SK-N-SH (cell line): ENCODE data around the gene PCDHA11. TPM values are rescaled to one million over a fixed set of nuclear protein-coding genes. Genes with fewer than 3 reads are reported as not detected.

Experiments
- CTCF ChIA-PET: fragments of 300-600, 350-600 bp; formaldehyde crosslinking; extraction: SDS; loops from one replicate; lab custom pipeline; 2021; lab: Yijun Ruan, JAX
- POLR2A ChIA-PET: fragments of 350-600 bp; sonication (Branson Sonifier 250); formaldehyde crosslinking; extraction: SDS; loops from one replicate; lab custom pipeline; 2020; ENCODE audit warnings: antibody characterized with exemption, inconsistent platforms; lab: Yijun Ruan, JAX
- DNase-seq: peaks from one replicate; pipeline ENCODE4 v3.0.0; 2012
- H2AFZ ChIP-seq: fragments of 200-600 bp; sonication (generic); 2 replicates; pipeline ENCODE4 v1.8.1; 2016; ENCODE audit warnings: antibody characterized with exemption, mild to moderate bottlenecking, low read depth
- H3F3A ChIP-seq: fragments of 200-600 bp; sonication (generic); replicated peaks from 2 replicates; pipeline ENCODE3; 2016; ENCODE audit warnings: antibody characterized with exemption, mild to moderate bottlenecking; ENCODE audit not compliant: insufficient read depth
- H3K27ac ChIP-seq, 2 experiments: fragments of 200-500 bp in 1 of 2; fragments of 200-600 bp in 1 of 2; sonication (Bioruptor generic) in 1 of 2; sonication (generic), shearing (Covaris generic) in 1 of 2; 2 replicates each; pipeline versions ENCODE4 v1.5.1 to v1.6.1; 2014 to 2016; ENCODE audit warnings: low read depth in 2 of 2, inconsistent platforms in 1 of 2, low read length in 1 of 2, mild to moderate bottlenecking in 1 of 2, mixed read lengths in 1 of 2
- H3K27me3 ChIP-seq: fragments of 200-600 bp; sonication (generic), shearing (Covaris generic); 2 replicates; pipeline ENCODE4 v1.6.1; 2016; ENCODE audit warnings: mixed run types; ENCODE audit not compliant: insufficient read depth
- H3K36me3 ChIP-seq, 2 experiments: fragments of 200-500 bp in 1 of 2; fragments of 200-600 bp in 1 of 2; sonication (Bioruptor generic) in 1 of 2; sonication (generic) in 1 of 2; replicated peaks in 1 of 2; 2 replicates each; pipeline versions ENCODE3 to v1.5.1; 2014 to 2016; ENCODE audit warnings: low read length in 1 of 2, mild to moderate bottlenecking in 1 of 2; ENCODE audit not compliant: insufficient read depth in 2 of 2, control insufficient read depth in 1 of 2
- H3K4me1 ChIP-seq, 2 experiments: fragments of 200-500 bp in 1 of 2; fragments of 200-600 bp in 1 of 2; sonication (Bioruptor generic) in 1 of 2; sonication (generic), shearing (Covaris generic) in 1 of 2; 2 replicates each; pipeline versions ENCODE4 v1.5.1 to v1.6.1; 2014 to 2016; ENCODE audit warnings: low read depth in 1 of 2, low read length in 1 of 2, mixed run types in 1 of 2; ENCODE audit not compliant: insufficient read depth in 2 of 2, control insufficient read depth in 1 of 2
- H3K4me2 ChIP-seq: fragments of 200-600 bp; sonication (generic), shearing (Covaris generic); 2 replicates; pipeline ENCODE4 v1.6.1; 2017; ENCODE audit warnings: mixed run types
- H3K4me3 ChIP-seq, 2 experiments: fragments of 200-500 bp in 1 of 2; fragments of 200-600 bp in 1 of 2; sonication (Bioruptor generic) in 1 of 2; sonication (generic), shearing (Covaris generic) in 1 of 2; 2 replicates each; pipeline versions ENCODE4 v1.5.1 to v1.8.1; 2014 to 2016; ENCODE audit warnings: low read depth in 2 of 2, inconsistent platforms in 1 of 2, low read length in 1 of 2, mild to moderate bottlenecking in 1 of 2, mixed read lengths in 1 of 2, moderate library complexity in 1 of 2
- H3K79me2 ChIP-seq: fragments of 200-600 bp; sonication (generic); 2 replicates; pipeline ENCODE4 v1.8.1; 2017; ENCODE audit warnings: mild to moderate bottlenecking; ENCODE audit not compliant: insufficient read depth
- H3K9ac ChIP-seq: fragments of 200-600 bp; sonication (generic); 2 replicates; pipeline ENCODE4 v1.6.1; 2017; ENCODE audit warnings: mixed run types
- H3K9me2 ChIP-seq: fragments of 200-600 bp; sonication (generic); 2 replicates; pipeline ENCODE4 v1.6.1; 2017; ENCODE audit warnings: mixed run types
- H3K9me3 ChIP-seq: fragments of 200-600 bp; sonication (generic); 2 replicates; pipeline ENCODE4 v1.6.1; 2017; ENCODE audit warnings: mixed run types, mild to moderate bottlenecking, moderate library complexity
- H4K20me1 ChIP-seq: fragments of 200-600 bp; sonication (generic); 2 replicates; pipeline ENCODE4 v1.6.1; 2017; ENCODE audit warnings: mild to moderate bottlenecking, mixed run types; ENCODE audit not compliant: insufficient read depth
- CHD2 ChIP-seq: fragments of 150-350 bp; IDR thresholded peaks from 2 replicates; pipeline ENCODE4 v1.6.1; 2018; ENCODE audit warnings: low read length; ENCODE audit not compliant: partially characterized antibody
- ELF1 ChIP-seq: IDR thresholded peaks from 2 replicates; pipeline ENCODE4 v1.4.0; 2012
- EZH2phosphoT487 ChIP-seq: fragments of 200-600 bp; sonication (generic); IDR thresholded peaks from 2 replicates; pipeline ENCODE4 v1.6.1; 2017; ENCODE audit warnings: low read depth, mixed run types, mild to moderate bottlenecking, antibody characterized with exemption, moderate library complexity, borderline replicate concordance
- GATA2 ChIP-seq: sonication (generic); formaldehyde crosslinking; IDR thresholded peaks from 2 replicates; pipeline ENCODE4 v1.5.0; 2020; ENCODE audit warnings: mild to moderate bottlenecking, missing genetic modification reagents
- IRF3 ChIP-seq: fragments of 150-350 bp; IDR thresholded peaks from 2 replicates; pipeline ENCODE4 v1.6.1; 2016; ENCODE audit warnings: mild to moderate bottlenecking, low read depth, low read length
- JUND ChIP-seq: IDR thresholded peaks from 2 replicates; pipeline ENCODE4 v1.4.0; 2012
- MAX ChIP-seq: IDR thresholded peaks from 2 replicates; pipeline ENCODE4 v1.4.0; 2012; ENCODE audit warnings: low read depth
- MEF2A ChIP-seq: IDR thresholded peaks from 2 replicates; pipeline ENCODE4 v1.4.0; 2012; ENCODE audit warnings: low read depth, borderline replicate concordance
- MXI1 ChIP-seq: IDR thresholded peaks from 2 replicates; pipeline ENCODE4 v1.6.1; 2012; ENCODE audit warnings: mild to moderate bottlenecking, low read depth, low read length, improper control_type of control experiment
- NFIC ChIP-seq: IDR thresholded peaks from 2 replicates; pipeline ENCODE4 v1.4.0; 2012; ENCODE audit warnings: borderline replicate concordance
- NRF1 ChIP-seq: IDR thresholded peaks from 2 replicates; pipeline ENCODE4 v1.6.1; 2012; ENCODE audit warnings: low read depth, mild to moderate bottlenecking, low read length
- PBX3 ChIP-seq: IDR thresholded peaks from 2 replicates; pipeline ENCODE4; 2012
- POLR2AphosphoS5 ChIP-seq: IDR thresholded peaks from 2 replicates; pipeline ENCODE4 v1.6.1; 2012; ENCODE audit warnings: low read depth, low read length
- RCOR1 ChIP-seq: fragments of 150-350 bp; IDR thresholded peaks from 2 replicates; pipeline ENCODE4 v1.6.1; 2017; ENCODE audit warnings: antibody characterized with exemption, low read length
- SMC3 ChIP-seq: IDR thresholded peaks from 2 replicates; pipeline ENCODE4 v1.6.1; 2012; ENCODE audit warnings: low read depth, low read length, improper control_type of control experiment
- TAF1 ChIP-seq: IDR thresholded peaks from 2 replicates; pipeline ENCODE4 v1.6.1; 2012; ENCODE audit warnings: low read depth, mild to moderate bottlenecking, low read length, moderate library complexity, borderline replicate concordance
- TCF12 ChIP-seq: IDR thresholded peaks from 2 replicates; pipeline ENCODE4 v1.4.0; 2012
- USF1 ChIP-seq: IDR thresholded peaks from 2 replicates; pipeline ENCODE4 v1.4.0; 2012; ENCODE audit warnings: low read depth, borderline replicate concordance
- USF2 ChIP-seq: fragments of 150-350 bp; IDR thresholded peaks from 2 replicates; pipeline ENCODE4 v1.6.1; 2017; ENCODE audit warnings: antibody characterized with exemption, low read length, low read depth, borderline replicate concordance
- YY1 ChIP-seq: IDR thresholded peaks from 2 replicates; pipeline ENCODE4 v1.4.0; 2012; ENCODE audit warnings: low read depth, mild to moderate bottlenecking
- WGBS: methylation state at CpG from one replicate; pipeline ENCODE4 v1.1.6; 2017; ENCODE audit warnings: low lambda C conversion rate; 5-methylcytosine and 5-hydroxymethylcytosine counted together
- polyA plus RNA-seq, 3 experiments: library from polyadenylated mRNA; depleted of rRNA; stranded (reverse); fragments of >200 nt; gene quantifications; 2 replicates each; pipeline ENCODE4 v1.2.3, GENCODE V29; 2012

The PCDHA11 gene
- polyA plus RNA-seq, 1 of the 3 experiments (the other 2 are of a cell fraction), result not detected

GRCh38 chr5:140870221-140871201 lies 1.8 kb downstream of the PCDHA11 start:
- POLR2A ChIA-PET, result no interaction called here
- H3K36me3 ChIP-seq, result no peaks in the 10 kb centered on the region
- no peak overlapping the region for H2AFZ ChIP-seq
- TF ChIP-seq PBX3 (no peak), TCF12 (no peak), NRF1 (no peak), USF2 (no peak), RCOR1 (no peak), CHD2 (no peak), TAF1 (no peak)
- TF ChIP-seq, all 33 proteins: peak for 0
- H3K4me3 ChIP-seq, result no peak overlapping the region; a peak in 1 of 4 replicates
- no peak overlapping the region for H3K27ac ChIP-seq
- H3K4me2 ChIP-seq, result no peak overlapping the region
- H3K27me3 ChIP-seq, result no peaks in the 10 kb centered on the region
- 93% methylated on average over 95 of the region's 114 CpGs for WGBS
- no peaks in the 10 kb centered on the region for H3K79me2 ChIP-seq
- no peak for DNase-seq
- H4K20me1 ChIP-seq, result no peaks in the 10 kb centered on the region
- no peaks in the 10 kb centered on the region for H3F3A ChIP-seq
- no peaks in the 10 kb centered on the region for H3K9me3 ChIP-seq
- CTCF ChIA-PET, result interaction anchor here (0.7 to 6.0 kb wide), 4 partner anchors 29 to 174 kb away, joined by 3 to 70 read pairs (median 7); partner anchors contain the start of gene PCDHA8
- H3K9me2 ChIP-seq, result no peaks in the 10 kb centered on the region
- H3K4me1 ChIP-seq, result no peaks in the 10 kb centered on the region; a peak in 1 of 4 replicates
- H3K9ac ChIP-seq, result no peak overlapping the region

GRCh38 chr5:140875085-140876065 lies 6.6 kb downstream of the PCDHA11 start, which contains the start of gene PCDHA12:
PCDHA12 (plus strand) TSS chr5:140875308; CDS start chr5:140875473, 165 bp downstream.
- no peaks in the 10 kb centered on the region for H3K36me3 ChIP-seq
- DNase-seq, result peak; percentile 70
- peak within 1 kb of the TSS; percentile 44; the same call in 1 of the 2 replicates for H3K9ac ChIP-seq
- peak within 1 kb of the TSS; percentile 56 to 64 for H3K4me3 ChIP-seq
- peak within 1 kb of the TSS in 1 of 2 experiments; percentile 50; a peak in 2 of 4 replicates for H3K27ac ChIP-seq
- no peaks in the 10 kb centered on the region; a peak in 2 of 4 replicates for H3K4me1 ChIP-seq
- no peaks in the 10 kb centered on the region for H3K9me3 ChIP-seq
- H2AFZ ChIP-seq, result peak within 1 kb of the TSS; percentile 78
- no peaks in the 10 kb centered on the region for H3K79me2 ChIP-seq
- H3K27me3 ChIP-seq, result no peaks in the 10 kb centered on the region
- POLR2A ChIA-PET, result interaction anchor here (1.2 to 2.1 kb wide), 2 partner anchors 91 to 165 kb away, joined by 6 to 15 read pairs; partner anchors contain the start of gene PCDHAC2
- no peaks in the 10 kb centered on the region for H3F3A ChIP-seq
- CTCF ChIA-PET, result interaction anchor here (0.6 to 6.0 kb wide), 53 partner anchors 9 to 514 kb away, joined by 3 to 89 read pairs (median 4); partner anchors contain the start of genes PCDHA1, PCDHA8, PCDHAC1 and PCDHAC2
- WGBS, result 51% methylated on average over 27 of the region's 47 CpGs
- H3K9me2 ChIP-seq, result no peaks in the 10 kb centered on the region
- no peaks in the 10 kb centered on the region for H4K20me1 ChIP-seq
- H3K4me2 ChIP-seq, result peak within 1 kb of the TSS; percentile 24; the same call in 1 of the 2 replicates
- no peak for TF ChIP-seq YY1
- no peak for TF ChIP-seq MEF2A
- TF ChIP-seq POLR2AphosphoS5, result no peak
- no peak for TF ChIP-seq MAX
- no peak for TF ChIP-seq NFIC
- TF ChIP-seq EZH2phosphoT487, result no peak
- TF ChIP-seq NRF1, result no peak
- no peak for TF ChIP-seq MXI1
- TF ChIP-seq ELF1, result no peak
- TF ChIP-seq IRF3, result no peak
- no peak for TF ChIP-seq JUND
- peak; percentile 54 for TF ChIP-seq SMC3
- no peak for TF ChIP-seq GATA2 (CRISPR knock-in tag)
- no peak for TF ChIP-seq USF1
- no peak for TF ChIP-seq RCOR1
